HL-60/S4 (cell line): ENCODE results near the gene BMP5.

Source experiments
- in situ Hi-C: fragments of 300-500 bp; cut with MboI; formaldehyde crosslinking; loops from 2 replicates; pipeline ENCODE4 v1.14.3; 2022; ENCODE audit warnings: low sequenced_read_pairs

BMP5 gene

DNA sequence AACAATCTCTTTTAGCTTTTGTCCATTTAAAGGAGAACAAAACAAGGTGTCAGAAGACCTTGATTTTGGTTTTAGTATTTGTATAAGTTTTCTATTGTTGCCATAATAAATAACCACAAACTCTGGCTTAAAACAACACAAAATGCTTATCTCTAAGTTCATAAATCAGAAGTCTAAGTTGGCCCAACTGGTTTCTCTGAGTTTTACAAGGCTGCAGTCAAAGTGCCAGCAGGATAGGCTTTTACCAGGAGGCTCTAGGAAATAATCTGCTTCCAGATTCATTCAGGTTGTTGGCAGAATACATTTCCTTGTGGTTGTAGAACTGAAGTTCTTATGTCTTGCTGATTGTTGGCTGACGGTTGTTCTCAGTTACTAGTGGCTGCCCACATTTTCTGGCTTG, 149.2 kb downstream of the BMP5 start:
- in situ Hi-C loops = no loop called here

DNA sequence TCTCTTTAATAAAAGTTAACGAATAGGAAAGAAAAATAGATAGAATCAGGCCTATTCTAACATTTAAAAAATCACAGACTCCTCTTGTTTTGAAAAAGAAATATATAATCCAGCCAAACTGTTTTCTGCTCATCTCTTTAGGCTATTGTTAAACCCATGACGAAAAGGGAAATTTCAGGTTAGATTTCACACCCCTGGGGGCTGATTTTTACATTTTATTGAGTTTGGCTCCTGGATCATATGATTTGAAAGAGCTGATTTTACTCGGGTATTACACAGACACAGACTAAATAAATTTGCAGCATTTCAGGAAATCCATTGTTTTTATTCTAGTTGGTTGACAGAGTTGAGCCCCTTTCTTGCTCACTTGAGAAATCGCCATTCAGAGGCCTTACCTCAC, 160.6 kb downstream of the BMP5 start:
- in situ Hi-C loops = no loop called here

DNA sequence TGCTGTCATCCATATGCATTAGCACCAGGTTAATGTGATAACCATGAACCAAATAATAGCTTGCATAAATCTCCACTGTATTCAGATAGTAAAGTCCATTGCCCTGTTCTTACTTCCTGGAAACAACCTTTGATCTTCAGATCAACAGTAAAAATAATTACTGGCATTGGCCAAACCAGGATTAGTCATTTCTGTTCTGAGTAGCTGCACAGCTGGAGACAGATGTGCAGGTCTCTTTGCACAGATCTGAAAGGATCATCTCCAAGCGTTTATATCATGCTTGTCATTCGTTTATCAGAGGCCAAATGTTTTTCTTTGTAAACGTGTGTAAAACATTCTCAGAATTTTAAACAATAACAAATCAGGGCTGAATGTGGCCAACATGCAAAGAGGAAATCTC, 162.0 kb downstream of the BMP5 start:
- in situ Hi-C loops = no loop called here

DNA sequence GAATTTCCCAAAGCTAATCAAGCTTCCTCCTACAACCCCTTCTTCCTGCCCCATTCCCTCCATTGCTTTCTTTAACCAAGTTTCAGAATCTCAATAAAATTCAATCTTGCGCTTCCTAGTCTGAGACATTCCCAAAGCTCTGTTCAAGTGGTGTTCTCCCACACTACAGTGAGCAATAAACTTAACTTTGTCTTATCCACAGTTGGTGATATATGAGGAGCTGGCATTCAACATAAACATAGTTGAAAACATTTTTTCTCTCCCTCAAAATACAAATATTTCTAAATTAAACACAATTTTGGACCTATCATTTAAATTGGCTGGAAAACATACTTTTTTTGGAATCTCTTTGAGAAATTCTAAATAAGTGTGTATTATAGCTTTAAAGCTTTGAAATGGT, 166.7 kb downstream of the BMP5 start:
- in situ Hi-C loops = no loop called here

DNA sequence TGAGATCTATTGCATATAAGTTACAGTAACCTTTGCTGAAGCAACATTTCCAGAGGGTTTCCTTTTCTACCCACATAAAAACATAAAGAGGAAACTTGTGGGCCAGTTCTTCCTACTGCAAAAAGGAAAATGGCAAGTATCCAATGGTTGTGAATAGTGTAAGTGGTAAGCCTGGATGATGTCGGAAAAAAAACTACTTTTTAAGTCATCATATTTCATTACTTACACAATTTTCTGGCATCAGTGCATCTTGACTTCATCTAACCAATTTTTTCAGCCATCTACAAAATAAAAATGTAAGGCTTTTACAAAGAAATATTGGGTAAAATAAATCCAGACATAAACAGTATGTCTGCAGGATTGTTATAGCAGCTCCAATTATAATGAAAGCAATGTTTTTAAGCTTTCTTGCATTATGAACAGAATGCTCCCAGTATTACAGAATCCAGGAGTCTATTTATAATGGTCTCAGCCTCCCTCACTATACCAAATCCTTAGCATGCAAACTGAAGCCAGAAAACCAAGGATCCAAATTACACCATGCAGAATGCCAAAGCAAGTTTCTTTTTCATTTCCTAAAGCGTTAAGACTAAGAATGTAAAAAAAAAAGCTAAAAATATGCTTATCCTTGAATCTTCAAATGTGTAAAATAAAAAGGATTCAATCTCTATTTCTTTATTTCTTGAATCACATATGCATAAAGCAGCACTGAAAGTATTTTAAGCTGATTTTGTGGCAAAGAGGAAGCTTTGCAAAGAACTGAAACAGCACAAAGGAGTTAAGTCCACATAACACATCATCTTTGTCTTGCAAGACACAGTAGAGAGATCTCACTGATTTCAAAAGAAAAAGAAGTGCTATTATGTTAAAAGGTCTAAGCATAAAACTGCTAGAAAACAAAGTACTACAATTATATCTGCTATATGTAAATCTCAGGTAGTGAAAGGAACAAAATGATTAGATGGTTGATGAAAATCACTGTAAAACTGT, 169.6 kb downstream of the BMP5 start:
- in situ Hi-C loops = no loop called here

DNA sequence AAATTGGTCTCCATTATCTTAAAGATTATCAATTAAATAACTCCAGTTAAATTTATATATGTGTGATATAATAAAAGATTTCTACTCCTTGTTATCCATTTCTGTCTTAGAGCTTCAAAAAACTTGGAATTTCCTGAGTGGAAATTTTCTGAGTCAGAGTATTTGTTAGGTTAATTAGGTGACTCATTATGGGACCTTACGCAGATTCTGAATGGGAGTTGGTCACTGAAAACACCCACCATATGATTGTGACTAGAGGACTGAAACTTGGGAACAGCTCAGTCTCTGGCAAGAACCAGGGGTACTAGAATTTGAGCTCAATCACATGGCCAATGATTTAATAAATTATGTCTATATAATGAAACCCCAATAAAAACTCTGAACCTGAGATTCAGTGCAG, 171.0 kb downstream of the BMP5 start:
- in situ Hi-C loops = no loop called here
